ENCODE results near the gene AZU1. TPM values are rescaled to one million over a fixed set of nuclear protein-coding genes. Genes with fewer than 3 reads are reported as not detected.

Gene AZU1
- total and polyA plus RNA-seq, 2 of the 8 experiments (the other 6 are each of a cell fraction or from before 2014, with no cell fraction given), result 0.80 to 1.3 TPM

GRCh38 chr19:863315-863620, 35.6 kb downstream of the AZU1 start (continued):
- TF ChIP-seq CHD7 (IDR thresholded peaks at IDR 0.05; ENCODE audit: insufficient replicate concordance, low read length), result no peak
